Measurements from ENCODE around the gene KAT6B.
"Not testable (repeated sequence)": the region's sequence is repeated elsewhere in the genome, so short reads cannot be mapped to it uniquely, and the experiment has no call there.

Gene KAT6B

DNA sequence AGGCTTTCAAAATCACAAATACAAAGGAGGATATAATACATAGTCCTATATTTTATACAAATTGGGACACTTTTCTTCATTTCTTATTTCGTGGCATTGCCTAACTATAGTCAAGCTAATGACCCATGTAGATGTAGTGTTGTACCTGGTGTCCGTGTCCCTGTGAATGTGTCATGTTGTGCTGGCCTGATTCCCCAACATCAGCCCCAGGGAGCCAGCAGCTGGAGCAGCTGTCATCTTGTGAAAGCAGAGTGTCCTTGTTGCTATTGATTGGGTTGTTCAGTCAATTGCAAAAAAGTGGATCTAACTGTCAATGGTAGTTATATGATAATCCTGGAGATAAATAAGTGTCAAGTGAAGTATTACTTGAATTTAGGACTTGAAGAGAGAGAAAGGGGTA is 86.3 kb downstream of the KAT6B start:
- Histone ChIP-seq H3K27ac (ENCODE audit: low read depth, low read length) (no peak overlapping the region), H3K9me3 (ENCODE audit: control insufficient read depth in 1 of 2, low read length in 2 of 2) (no peaks in the 10 kb centered on the region), H3K4me1 (ENCODE audit: control insufficient read depth in 1 of 2, insufficient read depth in 2 of 2, low read length in 2 of 2) (peaks cover 3 to 9% of the 10 kb centered on the region in 2 donors), H3K4me3 (ENCODE audit: low read depth in 1 of 2, low read length in 2 of 2) (no peak overlapping the region), H3K9ac (ENCODE audit: low read depth in 1 of 2, low read length in 2 of 2) (no peak overlapping the region), H3K36me3 (ENCODE audit: control insufficient read depth in 1 of 2, insufficient read depth in 2 of 2, low read length in 2 of 2) (no peaks in the 10 kb centered on the region), H3K27me3 (ENCODE audit: control insufficient read depth in 1 of 2, insufficient read depth in 2 of 2, low read length in 2 of 2) (no peaks in the 10 kb centered on the region)

DNA sequence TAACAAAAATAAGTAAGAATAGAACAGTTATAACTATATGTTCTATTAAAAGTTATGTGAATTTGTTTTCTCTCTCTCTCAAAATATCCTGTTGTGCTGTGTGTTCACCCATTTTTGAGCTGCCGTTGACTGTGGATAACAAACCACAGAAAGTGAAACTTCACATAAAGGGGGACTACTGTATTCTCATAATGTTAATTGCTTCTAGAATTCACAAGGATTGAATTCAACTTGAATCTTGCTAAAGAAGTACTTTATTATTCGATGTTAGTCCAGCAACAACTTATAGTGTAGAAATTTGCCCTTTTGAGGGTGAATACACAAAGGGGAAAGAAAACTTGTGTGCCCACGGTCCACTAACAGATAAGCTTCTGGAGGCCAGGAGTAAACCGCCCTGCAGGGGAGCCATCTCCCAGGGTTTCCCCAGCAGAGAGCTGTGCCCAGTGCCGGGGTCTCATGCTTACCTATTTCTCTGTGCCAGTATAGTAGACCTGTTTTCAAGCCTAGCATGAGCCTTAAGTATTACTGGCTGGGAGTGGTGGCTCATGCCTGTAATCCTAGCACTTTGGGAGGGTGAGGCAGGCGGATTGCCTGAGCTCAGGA is 87.1 kb downstream of the KAT6B start:
- Histone ChIP-seq H3K4me3 (ENCODE audit: low read depth in 1 of 2, low read length in 2 of 2) (no peak overlapping the region), H3K4me1 (ENCODE audit: control insufficient read depth in 1 of 2, insufficient read depth in 2 of 2, low read length in 2 of 2) (peaks cover 3 to 10% of the 10 kb centered on the region in 2 donors), H3K9me3 (ENCODE audit: control insufficient read depth in 1 of 2, low read length in 2 of 2) (no peaks in the 10 kb centered on the region), H3K27ac (ENCODE audit: low read depth, low read length) (no peak overlapping the region), H3K9ac (ENCODE audit: low read depth in 1 of 2, low read length in 2 of 2) (no peak overlapping the region), H3K27me3 (ENCODE audit: control insufficient read depth in 1 of 2, insufficient read depth in 2 of 2, low read length in 2 of 2) (no peaks in the 10 kb centered on the region), H3K36me3 (ENCODE audit: control insufficient read depth in 1 of 2, insufficient read depth in 2 of 2, low read length in 2 of 2) (no peaks in the 10 kb centered on the region)

DNA sequence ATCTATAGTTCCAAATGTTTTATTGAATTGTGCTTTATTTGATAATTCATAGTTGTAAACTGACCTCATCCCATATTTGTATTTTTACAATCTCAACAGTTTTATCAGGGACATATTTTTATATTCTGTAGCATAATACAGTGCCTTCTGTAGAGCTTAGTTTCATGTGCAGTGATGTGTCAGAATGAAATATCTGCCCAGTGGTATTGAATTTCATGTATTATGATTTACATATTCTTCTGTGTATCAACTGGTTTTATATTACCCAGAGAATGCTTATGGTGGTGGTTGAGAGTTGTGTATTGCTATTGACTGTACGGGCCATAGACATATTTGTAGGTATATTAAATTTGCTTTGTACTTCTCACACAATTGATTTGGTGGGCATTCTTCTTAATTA is 89.9 kb downstream of the KAT6B start:
- Histone ChIP-seq H3K36me3 (ENCODE audit: control insufficient read depth in 1 of 2, insufficient read depth in 2 of 2, low read length in 2 of 2) (peaks cover 0 to 3% of the 10 kb centered on the region in 2 donors), H3K27ac (ENCODE audit: low read depth, low read length) (no peak overlapping the region), H3K9me3 (ENCODE audit: control insufficient read depth in 1 of 2, low read length in 2 of 2) (no peaks in the 10 kb centered on the region), H3K4me3 (ENCODE audit: low read depth in 1 of 2, low read length in 2 of 2) (no peak overlapping the region), H3K27me3 (ENCODE audit: control insufficient read depth in 1 of 2, insufficient read depth in 2 of 2, low read length in 2 of 2) (no peaks in the 10 kb centered on the region), H3K9ac (ENCODE audit: low read depth in 1 of 2, low read length in 2 of 2) (no peak overlapping the region), H3K4me1 (ENCODE audit: control insufficient read depth in 1 of 2, insufficient read depth in 2 of 2, low read length in 2 of 2) (peaks cover 3 to 10% of the 10 kb centered on the region in 2 donors)

DNA sequence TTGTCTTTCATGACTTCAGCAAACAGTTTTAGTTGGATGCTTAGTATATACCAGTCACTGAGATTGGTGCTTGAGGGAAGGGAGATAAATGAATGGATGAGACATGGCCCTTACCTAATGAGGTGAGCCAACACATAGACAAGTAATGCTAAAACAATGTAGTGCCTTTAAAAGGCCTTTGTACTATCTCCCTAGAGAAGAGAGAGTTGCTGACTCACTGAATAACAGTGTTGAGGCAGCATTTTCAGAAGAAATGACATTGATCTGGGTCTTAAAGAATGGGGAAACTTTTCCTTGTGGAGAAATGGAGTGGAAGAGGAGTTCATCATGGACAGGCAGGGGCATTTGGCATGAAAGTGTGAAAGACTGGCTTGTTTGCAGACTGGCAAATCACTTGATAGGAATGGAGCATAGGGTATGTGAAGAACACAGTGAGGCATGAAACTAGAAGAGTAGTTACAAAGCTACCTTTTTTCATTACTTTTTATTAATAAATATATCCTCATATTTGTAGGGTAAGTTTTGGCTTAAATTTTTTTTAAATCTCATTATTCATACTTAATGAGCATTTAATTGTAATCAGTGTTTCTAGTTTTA is 91.2 kb downstream of the KAT6B start:
- Histone ChIP-seq H3K36me3 (ENCODE audit: control insufficient read depth in 1 of 2, insufficient read depth in 2 of 2, low read length in 2 of 2) (peaks cover 0 to 3% of the 10 kb centered on the region in 2 donors), H3K9me3 (ENCODE audit: control insufficient read depth in 1 of 2, low read length in 2 of 2) (no peaks in the 10 kb centered on the region), H3K4me3 (ENCODE audit: low read depth in 1 of 2, low read length in 2 of 2) (no peak overlapping the region), H3K27ac (ENCODE audit: low read depth, low read length) (no peak overlapping the region), H3K4me1 (ENCODE audit: control insufficient read depth in 1 of 2, insufficient read depth in 2 of 2, low read length in 2 of 2) (peaks cover 6 to 22% of the 10 kb centered on the region in 2 donors), H3K9ac (ENCODE audit: low read depth in 1 of 2, low read length in 2 of 2) (no peak overlapping the region), H3K27me3 (ENCODE audit: control insufficient read depth in 1 of 2, insufficient read depth in 2 of 2, low read length in 2 of 2) (no peaks in the 10 kb centered on the region)

DNA sequence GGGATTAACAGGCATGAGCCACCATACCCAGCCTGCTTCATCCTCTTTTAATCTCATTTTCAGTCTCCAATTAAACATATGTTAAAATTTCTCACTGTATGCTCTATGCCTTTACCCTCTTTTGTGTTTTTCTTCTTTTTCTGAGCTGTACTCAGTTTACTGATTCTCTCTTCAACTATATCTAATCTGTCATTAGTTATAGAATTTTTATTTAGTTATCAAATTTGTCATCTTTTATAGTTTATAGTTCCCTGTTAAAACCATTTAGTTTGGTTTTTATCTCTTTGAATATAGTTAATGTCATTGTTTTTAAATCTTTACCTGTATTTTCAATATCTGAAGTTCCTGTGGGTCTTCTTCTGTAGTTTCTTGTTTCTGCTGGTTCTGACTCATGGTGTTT is 93.3 kb downstream of the KAT6B start:
- H3K9ac ChIP-seq (ENCODE audit: low read depth in 1 of 2, low read length in 2 of 2) = no peak overlapping the region
- no peak overlapping the region for H3K27ac ChIP-seq (ENCODE audit: low read depth, low read length)
- no peaks in the 10 kb centered on the region for H3K9me3 ChIP-seq (ENCODE audit: control insufficient read depth in 1 of 2, low read length in 2 of 2)
- H3K27me3 ChIP-seq (ENCODE audit: control insufficient read depth in 1 of 2, insufficient read depth in 2 of 2, low read length in 2 of 2) = no peaks in the 10 kb centered on the region
- no peak overlapping the region for H3K4me3 ChIP-seq (ENCODE audit: low read depth in 1 of 2, low read length in 2 of 2)
- H3K4me1 ChIP-seq (ENCODE audit: control insufficient read depth in 1 of 2, insufficient read depth in 2 of 2, low read length in 2 of 2) = peaks cover 17 to 40% of the 10 kb centered on the region in 2 donors
- peaks cover 0 to 3% of the 10 kb centered on the region in 2 donors for H3K36me3 ChIP-seq (ENCODE audit: control insufficient read depth in 1 of 2, insufficient read depth in 2 of 2, low read length in 2 of 2)

DNA sequence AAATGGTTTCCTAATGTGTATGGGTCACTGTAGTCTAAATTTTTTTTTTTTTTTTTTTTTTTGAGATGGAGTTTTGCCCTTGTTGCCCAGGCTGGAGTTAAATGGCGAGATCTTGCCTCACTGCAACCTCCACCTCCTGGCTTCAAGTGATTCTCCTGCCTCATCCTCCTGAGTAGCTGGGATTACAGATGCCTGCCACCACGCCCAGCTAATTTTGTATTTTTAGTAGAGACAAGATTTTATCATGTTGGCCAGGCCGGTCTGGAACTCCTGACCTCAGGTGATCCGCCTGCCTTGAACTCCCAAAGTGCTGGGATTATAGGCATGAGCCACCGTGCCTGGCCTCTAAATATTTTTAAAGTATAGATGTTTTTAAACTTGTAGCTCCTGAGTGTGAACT is 94.7 kb downstream of the KAT6B start:
- peaks cover 17 to 44% of the 10 kb centered on the region in 2 donors for H3K4me1 ChIP-seq (ENCODE audit: control insufficient read depth in 1 of 2, insufficient read depth in 2 of 2, low read length in 2 of 2)
- not testable (repeated sequence) for H3K36me3 ChIP-seq (ENCODE audit: control insufficient read depth in 1 of 2, insufficient read depth in 2 of 2, low read length in 2 of 2); H3K4me3 ChIP-seq (ENCODE audit: low read depth in 1 of 2, low read length in 2 of 2); H3K27me3 ChIP-seq (ENCODE audit: control insufficient read depth in 1 of 2, insufficient read depth in 2 of 2, low read length in 2 of 2); H3K9ac ChIP-seq (ENCODE audit: low read depth in 1 of 2, low read length in 2 of 2); H3K27ac ChIP-seq (ENCODE audit: low read depth, low read length); H3K9me3 ChIP-seq (ENCODE audit: control insufficient read depth in 1 of 2, low read length in 2 of 2)

DNA sequence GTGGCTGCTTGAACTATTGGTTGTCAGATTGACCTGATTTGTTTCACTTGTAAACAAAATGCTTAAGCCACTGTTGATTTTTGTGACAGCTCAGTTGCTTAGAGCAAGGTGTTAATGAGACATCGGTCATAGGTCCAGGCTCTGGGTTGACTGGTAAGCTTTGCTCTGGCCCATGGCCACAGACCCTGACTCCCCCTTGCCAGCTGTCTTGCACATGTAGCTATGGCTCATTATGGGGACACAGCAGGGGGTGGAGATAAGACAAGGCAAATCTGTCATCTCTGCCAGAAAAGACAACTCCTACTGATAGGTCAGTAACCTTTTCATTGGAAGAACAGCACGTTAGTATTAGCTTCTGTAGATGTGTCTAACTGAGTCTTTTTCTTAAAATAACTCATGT is 95.3 kb downstream of the KAT6B start:
- no peak overlapping the region for H3K9ac ChIP-seq (ENCODE audit: low read depth in 1 of 2, low read length in 2 of 2)
- no peak overlapping the region for H3K27ac ChIP-seq (ENCODE audit: low read depth, low read length)
- no peak overlapping the region for H3K4me3 ChIP-seq (ENCODE audit: low read depth in 1 of 2, low read length in 2 of 2)
- H3K27me3 ChIP-seq (ENCODE audit: control insufficient read depth in 1 of 2, insufficient read depth in 2 of 2, low read length in 2 of 2) = no peaks in the 10 kb centered on the region
- peaks cover 0 to 3% of the 10 kb centered on the region in 2 donors for H3K36me3 ChIP-seq (ENCODE audit: control insufficient read depth in 1 of 2, insufficient read depth in 2 of 2, low read length in 2 of 2)
- H3K4me1 ChIP-seq (ENCODE audit: control insufficient read depth in 1 of 2, insufficient read depth in 2 of 2, low read length in 2 of 2) = peaks cover 17 to 44% of the 10 kb centered on the region in 2 donors
- H3K9me3 ChIP-seq (ENCODE audit: control insufficient read depth in 1 of 2, low read length in 2 of 2) = no peaks in the 10 kb centered on the region

DNA sequence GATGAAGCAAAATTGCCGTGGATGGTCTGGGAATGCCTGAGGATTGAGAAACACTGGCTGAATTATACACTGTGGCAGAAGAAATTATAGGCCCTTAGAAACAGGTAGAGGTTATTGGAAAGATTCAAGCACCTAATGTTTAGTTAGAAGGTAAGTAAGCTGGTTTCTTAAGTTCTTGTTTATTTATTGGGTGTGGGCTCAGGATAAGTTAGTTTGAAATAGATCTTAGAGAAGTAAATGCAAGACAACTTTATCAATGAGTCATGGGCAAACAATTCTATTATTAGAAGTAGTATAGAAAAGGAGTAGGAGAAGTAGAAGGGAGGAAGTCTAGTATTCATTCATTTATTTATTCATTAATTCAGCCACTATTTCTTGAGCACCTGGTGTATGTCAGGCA is 96.5 kb downstream of the KAT6B start:
- no peak overlapping the region for H3K4me3 ChIP-seq (ENCODE audit: low read depth in 1 of 2, low read length in 2 of 2)
- H3K9me3 ChIP-seq (ENCODE audit: control insufficient read depth in 1 of 2, low read length in 2 of 2) = no peaks in the 10 kb centered on the region
- no peak overlapping the region for H3K27ac ChIP-seq (ENCODE audit: low read depth, low read length)
- H3K4me1 ChIP-seq (ENCODE audit: control insufficient read depth in 1 of 2, insufficient read depth in 2 of 2, low read length in 2 of 2) = peaks cover 17 to 43% of the 10 kb centered on the region in 2 donors
- H3K27me3 ChIP-seq (ENCODE audit: control insufficient read depth in 1 of 2, insufficient read depth in 2 of 2, low read length in 2 of 2) = no peaks in the 10 kb centered on the region
- H3K36me3 ChIP-seq (ENCODE audit: control insufficient read depth in 1 of 2, insufficient read depth in 2 of 2, low read length in 2 of 2) = peaks cover 0 to 3% of the 10 kb centered on the region in 2 donors
- no peak overlapping the region for H3K9ac ChIP-seq (ENCODE audit: low read depth in 1 of 2, low read length in 2 of 2)

DNA sequence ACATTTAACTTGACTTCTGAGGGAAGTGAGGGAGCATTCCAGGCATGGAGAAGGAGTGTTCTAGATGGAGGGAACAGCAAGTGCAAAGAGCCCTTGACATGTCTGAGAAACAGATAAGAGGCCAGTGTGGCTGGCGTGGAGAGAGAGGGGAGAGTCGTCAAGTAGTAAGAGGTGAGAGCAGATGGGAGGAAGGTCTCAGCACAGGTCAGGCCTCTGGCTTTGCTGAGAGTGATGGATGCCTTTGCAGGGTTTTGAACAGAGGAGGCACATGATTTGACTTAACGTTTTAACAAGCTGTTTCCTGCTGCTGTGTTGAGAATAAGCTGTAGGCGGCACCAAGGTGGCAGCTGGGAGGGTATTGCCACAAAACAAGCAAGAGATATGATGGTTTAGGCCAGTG is 97.2 kb downstream of the KAT6B start:
- no peaks in the 10 kb centered on the region for H3K9me3 ChIP-seq (ENCODE audit: control insufficient read depth in 1 of 2, low read length in 2 of 2)
- no peak overlapping the region for H3K4me3 ChIP-seq (ENCODE audit: low read depth in 1 of 2, low read length in 2 of 2)
- H3K27me3 ChIP-seq (ENCODE audit: control insufficient read depth in 1 of 2, insufficient read depth in 2 of 2, low read length in 2 of 2) = no peaks in the 10 kb centered on the region
- no peak overlapping the region for H3K27ac ChIP-seq (ENCODE audit: low read depth, low read length)
- H3K36me3 ChIP-seq (ENCODE audit: control insufficient read depth in 1 of 2, insufficient read depth in 2 of 2, low read length in 2 of 2) = peaks cover 0 to 3% of the 10 kb centered on the region in 2 donors
- H3K4me1 ChIP-seq (ENCODE audit: control insufficient read depth in 1 of 2, insufficient read depth in 2 of 2, low read length in 2 of 2) = peaks cover 17 to 47% of the 10 kb centered on the region in 2 donors
- H3K9ac ChIP-seq (ENCODE audit: low read depth in 1 of 2, low read length in 2 of 2) = no peak overlapping the region

DNA sequence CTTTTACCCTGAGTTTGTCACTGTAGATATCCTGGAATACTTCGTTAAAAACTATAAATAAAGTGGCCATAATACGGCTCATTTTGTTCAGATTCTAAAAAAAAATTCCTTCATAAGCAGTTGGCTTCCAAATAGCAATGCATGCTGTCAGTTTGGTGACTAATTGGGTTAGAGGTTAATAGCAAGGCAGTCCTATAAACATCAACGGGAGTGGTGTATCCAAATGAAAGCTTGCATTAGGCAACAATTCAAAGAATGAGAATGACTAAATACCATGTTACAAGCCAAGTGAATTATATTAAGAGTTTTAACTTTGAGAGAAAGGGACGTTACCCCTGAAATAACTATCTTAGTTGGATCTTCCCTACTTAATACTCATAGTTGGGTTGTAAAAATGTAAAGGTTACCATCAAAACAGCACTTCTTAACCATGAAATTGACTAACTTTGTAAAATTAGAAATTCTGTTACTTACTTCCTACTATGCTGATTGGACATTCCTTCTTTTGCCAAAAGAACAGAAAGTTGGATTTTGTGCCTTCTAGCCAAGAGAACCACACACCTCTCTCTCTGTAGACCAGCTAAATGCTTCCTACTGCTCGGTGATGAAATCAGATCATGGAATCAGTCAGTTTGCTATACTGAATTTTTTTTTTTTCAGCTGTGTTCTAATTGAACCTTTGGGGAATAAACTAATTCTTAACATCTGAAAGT is 98.0 kb downstream of the KAT6B start:
- peaks cover 17 to 55% of the 10 kb centered on the region in 2 donors for H3K4me1 ChIP-seq (ENCODE audit: control insufficient read depth in 1 of 2, insufficient read depth in 2 of 2, low read length in 2 of 2)
- no peak overlapping the region for H3K4me3 ChIP-seq (ENCODE audit: low read depth in 1 of 2, low read length in 2 of 2)
- no peak overlapping the region for H3K27ac ChIP-seq (ENCODE audit: low read depth, low read length)

More for the DNA sequence above, 98.0 kb downstream of the KAT6B start:
- Histone ChIP-seq H3K36me3 (ENCODE audit: control insufficient read depth in 1 of 2, insufficient read depth in 2 of 2, low read length in 2 of 2) (peaks cover 0 to 3% of the 10 kb centered on the region in 2 donors), H3K9ac (ENCODE audit: low read depth in 1 of 2, low read length in 2 of 2) (no peak overlapping the region), H3K27me3 (ENCODE audit: control insufficient read depth in 1 of 2, insufficient read depth in 2 of 2, low read length in 2 of 2) (no peaks in the 10 kb centered on the region), H3K9me3 (ENCODE audit: control insufficient read depth in 1 of 2, low read length in 2 of 2) (no peaks in the 10 kb centered on the region)
